ENCODE data around the gene FGF14.

GRCh38 chr13:101911752-101912151 is 490.1 kb downstream of the FGF14 start:
- TF ChIP-seq, protein P1, sequence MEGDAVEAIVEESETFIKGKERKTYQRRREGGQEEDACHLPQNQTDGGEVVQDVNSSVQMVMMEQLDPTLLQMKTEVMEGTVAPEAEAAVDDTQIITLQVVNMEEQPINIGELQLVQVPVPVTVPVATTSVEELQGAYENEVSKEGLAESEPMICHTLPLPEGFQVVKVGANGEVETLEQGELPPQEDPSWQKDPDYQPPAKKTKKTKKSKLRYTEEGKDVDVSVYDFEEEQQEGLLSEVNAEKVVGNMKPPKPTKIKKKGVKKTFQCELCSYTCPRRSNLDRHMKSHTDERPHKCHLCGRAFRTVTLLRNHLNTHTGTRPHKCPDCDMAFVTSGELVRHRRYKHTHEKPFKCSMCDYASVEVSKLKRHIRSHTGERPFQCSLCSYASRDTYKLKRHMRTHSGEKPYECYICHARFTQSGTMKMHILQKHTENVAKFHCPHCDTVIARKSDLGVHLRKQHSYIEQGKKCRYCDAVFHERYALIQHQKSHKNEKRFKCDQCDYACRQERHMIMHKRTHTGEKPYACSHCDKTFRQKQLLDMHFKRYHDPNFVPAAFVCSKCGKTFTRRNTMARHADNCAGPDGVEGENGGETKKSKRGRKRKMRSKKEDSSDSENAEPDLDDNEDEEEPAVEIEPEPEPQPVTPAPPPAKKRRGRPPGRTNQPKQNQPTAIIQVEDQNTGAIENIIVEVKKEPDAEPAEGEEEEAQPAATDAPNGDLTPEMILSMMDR (conservative IDR thresholded peaks at IDR 0.05): no peak
- TF ChIP-seq ZFX (IDR thresholded peaks at IDR 0.05): no peak

Data from C4-2B (cell line).